ENCODE measurements around the gene LIPN. TPM values are rescaled to one million over a fixed set of nuclear protein-coding genes. Genes with fewer than 3 reads are reported as not detected.
"Not testable (repeated sequence)": the region's sequence is repeated elsewhere in the genome, so short reads cannot be mapped to it uniquely, and the experiment has no call there.

LIPN gene
- total RNA-seq, 4 donors from 2014 or later = not detected

GRCh38 chr10:88728107-88728763 lies 31.6 kb upstream of the LIPN start:
- ATAC-seq = no peak
- TF ChIP-seq, protein P1, sequence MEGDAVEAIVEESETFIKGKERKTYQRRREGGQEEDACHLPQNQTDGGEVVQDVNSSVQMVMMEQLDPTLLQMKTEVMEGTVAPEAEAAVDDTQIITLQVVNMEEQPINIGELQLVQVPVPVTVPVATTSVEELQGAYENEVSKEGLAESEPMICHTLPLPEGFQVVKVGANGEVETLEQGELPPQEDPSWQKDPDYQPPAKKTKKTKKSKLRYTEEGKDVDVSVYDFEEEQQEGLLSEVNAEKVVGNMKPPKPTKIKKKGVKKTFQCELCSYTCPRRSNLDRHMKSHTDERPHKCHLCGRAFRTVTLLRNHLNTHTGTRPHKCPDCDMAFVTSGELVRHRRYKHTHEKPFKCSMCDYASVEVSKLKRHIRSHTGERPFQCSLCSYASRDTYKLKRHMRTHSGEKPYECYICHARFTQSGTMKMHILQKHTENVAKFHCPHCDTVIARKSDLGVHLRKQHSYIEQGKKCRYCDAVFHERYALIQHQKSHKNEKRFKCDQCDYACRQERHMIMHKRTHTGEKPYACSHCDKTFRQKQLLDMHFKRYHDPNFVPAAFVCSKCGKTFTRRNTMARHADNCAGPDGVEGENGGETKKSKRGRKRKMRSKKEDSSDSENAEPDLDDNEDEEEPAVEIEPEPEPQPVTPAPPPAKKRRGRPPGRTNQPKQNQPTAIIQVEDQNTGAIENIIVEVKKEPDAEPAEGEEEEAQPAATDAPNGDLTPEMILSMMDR (IDR thresholded peaks at IDR 0.05 in 4 of 5, conservative IDR thresholded peaks at IDR 0.05 in 1 of 5) = no peak
- TF ChIP-seq POLR2A (IDR thresholded peaks at IDR 0.05) = no peak
- in situ Hi-C loops (cut with MboI; ENCODE audit: low sequenced_read_pairs in 4 of 4) (no loop called here), intact Hi-C loops (cut with DNase I; ENCODE audit: low total_unique reads) (no loop called here)
- H3K36me3 ChIP-seq = no peaks in the 10 kb centered on the region
- H3K4me1 ChIP-seq = no peaks in the 10 kb centered on the region
- H3K4me3 ChIP-seq = no peak overlapping the region
- H3K27ac ChIP-seq = no peak overlapping the region
- H3K9me3 ChIP-seq = no peaks in the 10 kb centered on the region
- no peaks in the 10 kb centered on the region for H3K27me3 ChIP-seq
- DNase-seq = no peak

GRCh38 chr10:88730864-88731263 lies 29.0 kb upstream of the LIPN start:
- H3K36me3 ChIP-seq = no peaks in the 10 kb centered on the region
- in situ Hi-C loops (cut with MboI; ENCODE audit: low sequenced_read_pairs in 4 of 4) = no loop called here
- intact Hi-C loops (cut with DNase I; ENCODE audit: low total_unique reads) = no loop called here

GRCh38 chr10:88731296-88731695 lies 28.5 kb upstream of the LIPN start:
- H3K4me1 ChIP-seq = no peaks in the 10 kb centered on the region
- in situ Hi-C loops (cut with MboI; ENCODE audit: low sequenced_read_pairs in 4 of 4) = no loop called here

More at GRCh38 chr10:88730864-88731263, 29.0 kb upstream of the LIPN start:
- Histone ChIP-seq H3K27ac (no peak overlapping the region), H3K9me3 (no peaks in the 10 kb centered on the region), H3K4me3 (no peak overlapping the region), H3K27me3 (no peaks in the 10 kb centered on the region), H3K4me1 (no peaks in the 10 kb centered on the region)
- TF ChIP-seq POLR2A (IDR thresholded peaks at IDR 0.05) = no peak
- TF ChIP-seq, protein P1 (IDR thresholded peaks at IDR 0.05 in 4 of 5, conservative IDR thresholded peaks at IDR 0.05 in 1 of 5) = no peak
- DNase-seq = no peak
- no peak for ATAC-seq

DNA sequence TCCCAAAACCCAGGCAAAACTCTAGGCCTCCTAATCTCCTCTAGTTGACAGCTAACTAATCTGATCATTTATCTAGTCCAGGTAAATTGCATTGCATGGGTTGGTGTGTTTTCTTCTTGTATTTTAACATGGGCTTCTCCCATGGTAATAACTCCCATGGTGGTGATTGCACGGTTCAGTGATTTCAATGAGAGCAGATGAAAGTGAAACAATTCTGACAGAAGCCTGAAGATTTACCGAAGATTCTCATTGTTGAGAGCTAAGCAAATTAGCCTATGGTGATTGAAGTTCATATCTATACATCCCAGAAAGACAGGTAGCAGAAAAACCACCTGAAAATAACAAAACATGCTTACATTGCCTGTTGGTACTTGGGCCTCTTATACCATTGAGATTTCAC lies 26.6 kb upstream of the LIPN start:
- Histone ChIP-seq H3K27ac (no peak overlapping the region), H3K4me1 (no peaks in the 10 kb centered on the region), H3K36me3 (no peaks in the 10 kb centered on the region), H3K9me3 (no peaks in the 10 kb centered on the region), H3K4me3 (no peak overlapping the region), H3K27me3 (no peaks in the 10 kb centered on the region)
- no peak for ATAC-seq
- in situ Hi-C loops (cut with MboI; ENCODE audit: low sequenced_read_pairs in 4 of 4) (no loop called here), intact Hi-C loops (cut with DNase I; ENCODE audit: low total_unique reads) (no loop called here)
- DNase-seq = no peak
- TF ChIP-seq, protein P1 (IDR thresholded peaks at IDR 0.05 in 4 of 5, conservative IDR thresholded peaks at IDR 0.05 in 1 of 5) = no peak
- no peak for TF ChIP-seq POLR2A (IDR thresholded peaks at IDR 0.05)

More at GRCh38 chr10:88731296-88731695, 28.5 kb upstream of the LIPN start:
- H3K9me3 ChIP-seq = no peaks in the 10 kb centered on the region
- DNase-seq (no peak), ATAC-seq (no peak)
- no peak overlapping the region for H3K4me3 ChIP-seq
- intact Hi-C loops (cut with DNase I; ENCODE audit: low total_unique reads) = no loop called here
- H3K27me3 ChIP-seq = no peaks in the 10 kb centered on the region
- TF ChIP-seq POLR2A (IDR thresholded peaks at IDR 0.05) = no peak
- TF ChIP-seq, protein P1 (IDR thresholded peaks at IDR 0.05 in 4 of 5, conservative IDR thresholded peaks at IDR 0.05 in 1 of 5) = no peak
- no peak overlapping the region for H3K27ac ChIP-seq
- H3K36me3 ChIP-seq = no peaks in the 10 kb centered on the region

- no peak overlapping the region for H3K27ac ChIP-seq
- no peak for DNase-seq
- no peak overlapping the region for H3K4me3 ChIP-seq
- in situ Hi-C loops (cut with MboI; ENCODE audit: low sequenced_read_pairs in 4 of 4) = no loop called here
- no peaks in the 10 kb centered on the region for H3K27me3 ChIP-seq
- intact Hi-C loops (cut with DNase I; ENCODE audit: low total_unique reads) = no loop called here
- H3K36me3 ChIP-seq = no peaks in the 10 kb centered on the region
- no peak for ATAC-seq
- H3K9me3 ChIP-seq = no peaks in the 10 kb centered on the region
- no peaks in the 10 kb centered on the region for H3K4me1 ChIP-seq
- TF ChIP-seq POLR2A (IDR thresholded peaks at IDR 0.05) = no peak
- TF ChIP-seq, protein P1 (IDR thresholded peaks at IDR 0.05 in 4 of 5, conservative IDR thresholded peaks at IDR 0.05 in 1 of 5) = no peak
These were observed 24.2 kb upstream of the LIPN start for GRCh38 chr10:88735661-88736060.

GRCh38 chr10:88741921-88742320 lies 17.9 kb upstream of the LIPN start:
- H3K27me3 ChIP-seq; DNase-seq; H3K4me3 ChIP-seq; ATAC-seq; H3K4me1 ChIP-seq; H3K9me3 ChIP-seq; in situ Hi-C loops (cut with MboI; ENCODE audit: low sequenced_read_pairs in 4 of 4); intact Hi-C loops (cut with DNase I; ENCODE audit: low total_unique reads); H3K27ac ChIP-seq; H3K36me3 ChIP-seq: not testable (repeated sequence)

Measured in gastrocnemius medialis (tissue), 4 donors.